ENCODE data around the gene M1AP.

DNA sequence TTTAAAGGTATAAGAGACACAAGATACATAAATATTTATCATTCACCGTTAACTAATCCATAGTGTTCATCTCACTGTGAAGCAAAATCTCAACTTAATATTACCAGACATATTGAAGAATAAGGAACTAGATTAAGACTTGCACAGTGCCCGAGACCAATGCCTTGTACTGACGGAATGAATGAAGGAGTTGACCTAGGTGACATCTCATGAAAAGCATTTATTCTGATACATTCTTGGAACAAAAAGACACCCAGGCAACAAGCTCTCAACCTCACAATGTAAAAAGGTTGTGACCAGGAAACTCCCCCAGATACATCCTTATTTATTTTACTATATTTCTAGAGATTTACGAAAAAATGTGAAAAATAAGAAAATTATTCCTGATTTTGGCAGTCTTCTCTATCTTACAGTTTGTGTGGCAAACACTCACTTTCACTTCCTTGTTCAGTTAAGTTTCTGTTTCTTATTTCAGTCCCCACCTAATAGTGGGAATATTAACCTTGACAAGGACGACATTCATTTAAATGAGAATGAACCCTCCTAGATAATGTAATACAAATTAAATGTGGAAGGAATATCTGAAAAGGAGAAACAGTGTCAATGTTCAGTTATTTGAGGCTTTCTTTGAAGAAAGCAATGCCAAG, 28.4 kb downstream of the M1AP start:
- TF ChIP-seq, protein P1, sequence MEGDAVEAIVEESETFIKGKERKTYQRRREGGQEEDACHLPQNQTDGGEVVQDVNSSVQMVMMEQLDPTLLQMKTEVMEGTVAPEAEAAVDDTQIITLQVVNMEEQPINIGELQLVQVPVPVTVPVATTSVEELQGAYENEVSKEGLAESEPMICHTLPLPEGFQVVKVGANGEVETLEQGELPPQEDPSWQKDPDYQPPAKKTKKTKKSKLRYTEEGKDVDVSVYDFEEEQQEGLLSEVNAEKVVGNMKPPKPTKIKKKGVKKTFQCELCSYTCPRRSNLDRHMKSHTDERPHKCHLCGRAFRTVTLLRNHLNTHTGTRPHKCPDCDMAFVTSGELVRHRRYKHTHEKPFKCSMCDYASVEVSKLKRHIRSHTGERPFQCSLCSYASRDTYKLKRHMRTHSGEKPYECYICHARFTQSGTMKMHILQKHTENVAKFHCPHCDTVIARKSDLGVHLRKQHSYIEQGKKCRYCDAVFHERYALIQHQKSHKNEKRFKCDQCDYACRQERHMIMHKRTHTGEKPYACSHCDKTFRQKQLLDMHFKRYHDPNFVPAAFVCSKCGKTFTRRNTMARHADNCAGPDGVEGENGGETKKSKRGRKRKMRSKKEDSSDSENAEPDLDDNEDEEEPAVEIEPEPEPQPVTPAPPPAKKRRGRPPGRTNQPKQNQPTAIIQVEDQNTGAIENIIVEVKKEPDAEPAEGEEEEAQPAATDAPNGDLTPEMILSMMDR (IDR thresholded peaks at IDR 0.05): no peak
- no peak for TF ChIP-seq POLR2A (IDR thresholded peaks at IDR 0.05)

All from Peyer's patch (tissue), 4 donors.